ENCODE data around the gene CCNY.

CCNY gene

GRCh38 chr10:35568483-35569015, 232.2 kb downstream of the CCNY start:
- no peak for FAIRE-seq

GRCh38 chr10:35569111-35569707, 232.9 kb downstream of the CCNY start:
- no peak for FAIRE-seq

- FAIRE-seq, result no peak
These were observed 233.5 kb downstream of the CCNY start for GRCh38 chr10:35569836-35570235.

- no peak for FAIRE-seq
These were observed 234.1 kb downstream of the CCNY start for GRCh38 chr10:35570397-35570796.

- FAIRE-seq, result no peak
These were observed 236.3 kb downstream of the CCNY start for GRCh38 chr10:35572583-35572982.

GRCh38 chr10:35573796-35574195, 237.5 kb downstream of the CCNY start:
- no peak for FAIRE-seq

GRCh38 chr10:35574924-35575352, 238.6 kb downstream of the CCNY start:
- no peak for FAIRE-seq

GRCh38 chr10:35575640-35576039, 239.3 kb downstream of the CCNY start:
- no peak for FAIRE-seq

- FAIRE-seq, result no peak
These were observed 240.4 kb downstream of the CCNY start for GRCh38 chr10:35576730-35577129.

GRCh38 chr10:35577926-35578617, 241.8 kb downstream of the CCNY start:
- no peak for FAIRE-seq

- no peak for FAIRE-seq
These were observed 242.3 kb downstream of the CCNY start for GRCh38 chr10:35578618-35578956.

- FAIRE-seq, result no peak
These were observed 242.8 kb downstream of the CCNY start for GRCh38 chr10:35579116-35579515.

- FAIRE-seq, result no peak
These were observed 243.6 kb downstream of the CCNY start for GRCh38 chr10:35579726-35580422.

GRCh38 chr10:35580423-35580770, 244.1 kb downstream of the CCNY start:
- FAIRE-seq, result no peak

GRCh38 chr10:35581655-35582054, 245.3 kb downstream of the CCNY start:
- no peak for FAIRE-seq

GRCh38 chr10:35584946-35585345, 248.6 kb downstream of the CCNY start:
- no peak for FAIRE-seq

GRCh38 chr10:35585356-35585755, 249.0 kb downstream of the CCNY start:
- FAIRE-seq, result no peak

GRCh38 chr10:35585903-35586535, 249.7 kb downstream of the CCNY start:
- FAIRE-seq, result no peak

GRCh38 chr10:35588836-35589235, 252.5 kb downstream of the CCNY start:
- peak; percentile 90 for FAIRE-seq

- no peak for FAIRE-seq
These were observed 256.1 kb downstream of the CCNY start for GRCh38 chr10:35592441-35592840.

GRCh38 chr10:35594115-35595079, 258.1 kb downstream of the CCNY start:
- FAIRE-seq, result no peak

GRCh38 chr10:35595106-35595505, 258.8 kb downstream of the CCNY start:
- FAIRE-seq, result no peak

Data from endometrium (tissue), 2 donors.